ENCODE results near the gene GAA. TPM values are rescaled to one million over a fixed set of nuclear protein-coding genes. Genes with fewer than 3 reads are reported as not detected.

GAA gene
- total and polyA plus RNA-seq, 11 donors: 27.5 to 109 (median 46.0) TPM

DNA sequence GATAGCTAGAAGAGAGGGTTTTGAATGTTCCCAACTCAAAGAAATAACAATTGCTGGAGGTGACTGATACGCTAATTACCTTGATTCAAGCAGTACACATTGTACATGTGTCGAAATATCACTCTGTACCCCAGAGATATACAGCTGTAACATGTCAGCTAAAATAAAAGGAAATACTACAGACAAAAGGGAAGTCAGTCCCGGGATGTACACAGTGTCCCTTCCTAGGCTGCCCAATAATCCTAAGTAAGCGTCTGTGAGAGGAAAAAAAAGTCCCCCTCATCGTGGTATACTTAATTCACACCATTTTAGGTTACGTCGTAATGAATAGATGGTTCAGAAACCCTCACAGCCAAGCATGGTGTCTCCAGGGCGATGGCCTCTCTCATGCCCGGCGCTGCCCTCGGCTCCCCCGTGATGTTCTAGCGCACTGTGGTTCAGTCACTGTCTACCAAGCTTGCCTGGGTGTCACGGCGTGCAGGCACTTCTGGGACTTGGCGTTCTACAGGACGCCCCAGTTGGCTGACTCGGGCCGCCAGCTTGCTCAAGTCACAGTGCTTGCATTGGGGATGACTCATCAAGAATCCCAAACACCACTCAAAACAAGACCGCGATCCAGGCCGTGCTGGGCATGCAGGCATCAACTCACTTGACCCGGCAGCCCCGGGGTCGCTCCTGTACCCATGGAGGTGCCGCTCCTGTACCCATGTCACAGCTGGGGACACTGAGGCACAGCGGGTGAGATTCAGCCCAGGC is 37.4 kb upstream of the GAA start:
- intact Hi-C loops (cut with DNase I): no loop called here
- DNase-seq: peak in 2 of 5 donors; percentile 48 to 56
- peaks cover 0 to 24% (median 7%) of the 10 kb centered on the region in 12 donors for H3K4me1 ChIP-seq
- no peaks in the 10 kb centered on the region for H3K27me3 ChIP-seq
- TF ChIP-seq POLR2A (IDR thresholded peaks at IDR 0.05): no peak
- TF ChIP-seq, protein P1, sequence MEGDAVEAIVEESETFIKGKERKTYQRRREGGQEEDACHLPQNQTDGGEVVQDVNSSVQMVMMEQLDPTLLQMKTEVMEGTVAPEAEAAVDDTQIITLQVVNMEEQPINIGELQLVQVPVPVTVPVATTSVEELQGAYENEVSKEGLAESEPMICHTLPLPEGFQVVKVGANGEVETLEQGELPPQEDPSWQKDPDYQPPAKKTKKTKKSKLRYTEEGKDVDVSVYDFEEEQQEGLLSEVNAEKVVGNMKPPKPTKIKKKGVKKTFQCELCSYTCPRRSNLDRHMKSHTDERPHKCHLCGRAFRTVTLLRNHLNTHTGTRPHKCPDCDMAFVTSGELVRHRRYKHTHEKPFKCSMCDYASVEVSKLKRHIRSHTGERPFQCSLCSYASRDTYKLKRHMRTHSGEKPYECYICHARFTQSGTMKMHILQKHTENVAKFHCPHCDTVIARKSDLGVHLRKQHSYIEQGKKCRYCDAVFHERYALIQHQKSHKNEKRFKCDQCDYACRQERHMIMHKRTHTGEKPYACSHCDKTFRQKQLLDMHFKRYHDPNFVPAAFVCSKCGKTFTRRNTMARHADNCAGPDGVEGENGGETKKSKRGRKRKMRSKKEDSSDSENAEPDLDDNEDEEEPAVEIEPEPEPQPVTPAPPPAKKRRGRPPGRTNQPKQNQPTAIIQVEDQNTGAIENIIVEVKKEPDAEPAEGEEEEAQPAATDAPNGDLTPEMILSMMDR (IDR thresholded peaks at IDR 0.05): no peak
- H3K36me3 ChIP-seq: peaks cover 0 to 5% (median 0%) of the 10 kb centered on the region in 9 donors
- WGBS, 4 donors: 81 to 89% (median 88%) methylated on average over 16 to 27 of the region's 27 CpGs
- no peaks in the 10 kb centered on the region for H3K9me3 ChIP-seq
- peak; percentile 28 to 61 (median 44) for ATAC-seq
- no peak overlapping the region for H3K4me3 ChIP-seq
- peak overlapping the region in 3 of 12 donors; percentile 4 to 78 (median 51) for H3K27ac ChIP-seq

DNA sequence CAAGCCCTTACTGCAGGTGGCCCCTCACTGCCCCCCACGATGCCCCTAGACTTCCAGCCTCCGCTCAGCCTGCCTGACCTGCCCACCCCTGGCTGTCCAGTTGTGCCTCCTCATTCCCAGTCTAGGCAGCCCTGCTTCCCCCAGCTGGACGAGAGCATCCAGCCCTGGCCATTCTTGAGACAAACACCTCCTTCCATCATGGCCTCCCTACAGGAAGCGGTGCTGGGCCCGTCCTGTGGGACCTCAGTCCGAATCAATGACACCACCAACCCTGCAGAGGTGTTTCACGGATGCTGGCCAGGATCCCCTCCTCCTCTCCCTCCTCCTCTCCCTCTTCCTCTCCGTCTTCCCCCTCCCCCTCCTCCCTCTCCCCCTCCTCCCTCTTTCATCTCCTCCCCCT is 36.7 kb upstream of the GAA start:
- DNase-seq (no peak), ATAC-seq (peak in 1 of 4 donors; percentile 12)
- WGBS, 4 donors: 71 to 84% (median 82%) methylated on average over 8 of the region's 8 CpGs
- Histone ChIP-seq H3K9me3 (no peaks in the 10 kb centered on the region), H3K27me3 (no peaks in the 10 kb centered on the region), H3K27ac (peak overlapping the region in 2 of 12 donors; percentile 4 to 78), H3K4me3 (no peak overlapping the region), H3K4me1 (peaks cover 0 to 31% (median 14%) of the 10 kb centered on the region in 12 donors), H3K36me3 (peaks cover 0 to 3% (median 0%) of the 10 kb centered on the region in 9 donors)
- intact Hi-C loops (cut with DNase I): loop anchor here in 1 of 10 donors (5.0 kb wide), 1 partner anchor 57 kb away; no protein-coding TSS in a partner anchor
- TF ChIP-seq POLR2A (IDR thresholded peaks at IDR 0.05): no peak

DNA sequence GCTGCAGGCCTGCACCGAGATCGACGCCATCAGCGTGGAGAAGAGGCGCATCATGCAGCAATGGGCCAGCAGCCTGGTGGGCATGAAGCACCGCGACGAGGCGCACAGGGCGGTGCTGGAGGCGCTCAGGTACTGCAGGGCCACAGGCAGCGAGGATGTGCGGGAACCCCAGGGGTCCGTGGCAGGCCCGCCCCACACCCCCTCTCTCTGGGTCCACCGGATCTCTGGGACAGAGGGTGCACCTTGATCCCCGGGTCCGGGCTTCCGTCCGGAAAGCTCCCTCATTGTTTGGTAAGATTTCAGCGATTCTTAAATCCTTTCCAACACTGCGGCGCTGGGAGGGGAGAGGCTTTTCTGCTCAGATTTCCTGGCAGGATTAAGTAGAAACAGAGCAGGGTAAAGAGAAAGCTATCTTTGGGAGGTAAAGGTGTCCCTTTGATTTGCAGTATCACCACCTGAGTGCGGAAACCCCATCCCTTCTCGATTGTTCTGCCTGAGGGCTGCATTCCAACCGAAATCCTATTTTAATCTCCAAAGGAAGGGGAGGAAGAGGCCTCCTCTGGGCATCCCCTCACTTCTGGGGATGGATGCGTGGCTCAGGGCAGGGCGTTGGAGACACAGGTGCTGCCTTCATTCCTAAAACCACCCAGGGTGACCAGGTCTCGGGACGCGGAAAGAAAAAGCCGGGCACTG is 35.8 kb upstream of the GAA start:
- DNase-seq (no peak), ATAC-seq (no peak)
- no peaks in the 10 kb centered on the region for H3K9me3 ChIP-seq
- no peak overlapping the region for H3K4me3 ChIP-seq
- WGBS, 4 donors: 75 to 89% (median 76%) methylated on average over 29 to 32 of the region's 32 CpGs
- peaks cover 0 to 40% (median 19%) of the 10 kb centered on the region in 12 donors for H3K4me1 ChIP-seq
- intact Hi-C loops (cut with DNase I): loop anchor here in 1 of 10 donors (5.0 kb wide), 1 partner anchor 58 kb away; no protein-coding TSS in a partner anchor
- H3K27ac ChIP-seq: no peak overlapping the region
- no peaks in the 10 kb centered on the region for H3K36me3 ChIP-seq
- no peaks in the 10 kb centered on the region for H3K27me3 ChIP-seq
- TF ChIP-seq, protein P1 (IDR thresholded peaks at IDR 0.05): no peak
- no peak for TF ChIP-seq POLR2A (IDR thresholded peaks at IDR 0.05)

DNA sequence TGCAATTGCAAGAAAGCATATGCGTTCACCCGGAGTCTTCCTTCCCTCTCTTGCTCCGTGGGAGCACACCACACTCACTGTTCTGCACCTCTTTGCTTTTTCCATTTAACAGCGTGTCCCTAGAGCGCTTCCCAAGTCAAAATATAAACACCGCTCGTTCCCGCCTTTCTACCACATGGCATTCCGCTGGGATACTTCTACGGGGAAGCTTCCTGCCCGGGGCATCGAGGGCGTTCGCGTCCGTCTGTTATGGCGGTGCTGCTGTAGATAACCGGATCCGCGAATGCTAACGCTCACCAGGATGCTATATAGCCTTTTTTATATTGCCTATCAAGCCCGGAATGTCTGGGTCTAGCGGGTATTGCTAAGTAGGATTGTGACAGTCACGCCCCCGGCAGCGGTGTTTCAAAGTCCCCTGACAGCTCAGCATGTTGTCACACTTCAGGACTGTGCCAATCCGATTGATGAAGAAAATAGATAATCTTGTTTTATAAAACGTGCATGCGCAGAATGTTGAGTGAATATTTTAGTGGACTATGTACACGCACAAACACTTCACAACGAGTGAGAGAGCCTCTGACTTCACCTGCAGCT is 33.9 kb upstream of the GAA start:
- DNase-seq: no peak
- ATAC-seq: no peak
- intact Hi-C loops (cut with DNase I): loop anchor here in 1 of 10 donors (5.0 kb wide), 1 partner anchor 60 kb away; no protein-coding TSS in a partner anchor
- no peaks in the 10 kb centered on the region for H3K36me3 ChIP-seq
- peaks cover 0 to 55% (median 31%) of the 10 kb centered on the region in 12 donors for H3K4me1 ChIP-seq
- no peak overlapping the region for H3K27ac ChIP-seq
- no peak for TF ChIP-seq POLR2A (IDR thresholded peaks at IDR 0.05)
- TF ChIP-seq, protein P1 (IDR thresholded peaks at IDR 0.05): no peak
- H3K27me3 ChIP-seq: no peaks in the 10 kb centered on the region
- no peaks in the 10 kb centered on the region for H3K9me3 ChIP-seq
- 93 to 96% (median 95%) methylated on average over 31 of the region's 31 CpGs for WGBS, 4 donors
- no peak overlapping the region for H3K4me3 ChIP-seq
